H9 (cell line): ENCODE results near the gene CHN2. TPM values are rescaled to one million over a fixed set of nuclear protein-coding genes. Genes with fewer than 3 reads are reported as not detected.

Experiments
- DNase-seq: peaks from one replicate; pipeline ENCODE4 v3.0.0-alpha.2; 2017
- H2AFZ ChIP-seq: one replicate; pipeline ENCODE4 v1.6.1; 2013; ENCODE audit warnings: mild to moderate bottlenecking, low read length, control low read depth, moderate library complexity
- H2AK5ac ChIP-seq: 2 replicates; pipeline ENCODE4 v1.6.1; 2013; ENCODE audit warnings: low read length, control low read depth, mixed read lengths; ENCODE audit not compliant: insufficient read length
- H2BK120ac ChIP-seq: one replicate; pipeline ENCODE4 v1.6.1; 2013; ENCODE audit warnings: low read depth, mild to moderate bottlenecking, low read length, control low read depth, inconsistent platforms; ENCODE audit not compliant: poor library complexity, severe bottlenecking
- H2BK12ac ChIP-seq: 2 replicates; pipeline ENCODE4 v1.6.1; 2013; ENCODE audit warnings: low read length, control low read depth, mixed read lengths, low read depth; ENCODE audit not compliant: insufficient read length
- H2BK15ac ChIP-seq: 2 replicates; pipeline ENCODE4 v1.6.1; 2013; ENCODE audit warnings: low read depth, low read length, control low read depth
- H2BK20ac ChIP-seq: one replicate; pipeline ENCODE4 v1.6.1; 2013; ENCODE audit warnings: low read depth, mild to moderate bottlenecking, low read length, control low read depth, inconsistent platforms; ENCODE audit not compliant: poor library complexity, severe bottlenecking
- H2BK5ac ChIP-seq: 2 replicates; pipeline ENCODE4 v1.6.1; 2013; ENCODE audit warnings: low read length, control low read depth, mixed read lengths; ENCODE audit not compliant: insufficient read length
- H3K14ac ChIP-seq: 2 replicates; pipeline ENCODE4 v1.6.1; 2013; ENCODE audit warnings: low read length, control low read depth; ENCODE audit not compliant: insufficient read depth
- H3K18ac ChIP-seq: 2 replicates; pipeline ENCODE4 v1.6.1; 2013; ENCODE audit warnings: low read depth, mild to moderate bottlenecking, mixed read lengths, low read length, control low read depth; ENCODE audit not compliant: insufficient read length
- H3K23ac ChIP-seq: 2 replicates; pipeline ENCODE4 v1.6.1; 2013; ENCODE audit warnings: low read length, control low read depth, mixed read lengths, low read depth; ENCODE audit not compliant: insufficient read length
- H3K23me2 ChIP-seq: 2 replicates; pipeline ENCODE4 v1.6.1; 2013; ENCODE audit warnings: low read depth, mild to moderate bottlenecking, mixed read lengths, low read length, control low read depth; ENCODE audit not compliant: insufficient read length, poor library complexity, severe bottlenecking
- H3K27ac ChIP-seq: 2 replicates; pipeline ENCODE4 v1.5.1; 2013; ENCODE audit warnings: low read length, control low read depth, mixed read lengths, low read depth; ENCODE audit not compliant: insufficient read length
- H3K27me3 ChIP-seq: 2 replicates; pipeline ENCODE4 v1.6.1; 2013; ENCODE audit warnings: low read length, control low read depth, inconsistent platforms; ENCODE audit not compliant: insufficient read depth
- H3K4ac ChIP-seq: 2 replicates; pipeline ENCODE4 v1.6.1; 2013; ENCODE audit warnings: low read depth, mild to moderate bottlenecking, control low read depth, inconsistent platforms, low read length, moderate library complexity
- H3K4me1 ChIP-seq: 2 replicates; pipeline ENCODE4 v1.6.1; 2013; ENCODE audit warnings: low read length, control low read depth, inconsistent platforms; ENCODE audit not compliant: insufficient read depth
- H3K4me2 ChIP-seq: 2 replicates; pipeline ENCODE4 v1.6.1; 2013; ENCODE audit warnings: low read length, control low read depth, mixed read lengths; ENCODE audit not compliant: insufficient read length, insufficient read depth
- H3K56ac ChIP-seq: 2 replicates; pipeline ENCODE4 v1.6.1; 2013; ENCODE audit warnings: low read depth, mild to moderate bottlenecking, mixed read lengths, low read length, control low read depth; ENCODE audit not compliant: insufficient read length
- H3K79me1 ChIP-seq: 2 replicates; pipeline ENCODE4 v1.6.1; 2013; ENCODE audit warnings: low read depth, mild to moderate bottlenecking, moderate library complexity, low read length, control low read depth, inconsistent platforms; ENCODE audit not compliant: insufficient read depth, poor library complexity, severe bottlenecking
- H3K79me2 ChIP-seq: 2 replicates; pipeline ENCODE4 v1.6.1; 2013; ENCODE audit warnings: low read length, control low read depth, inconsistent platforms; ENCODE audit not compliant: insufficient read depth
- H3K9ac ChIP-seq: 2 replicates; pipeline ENCODE4 v1.6.1; 2013; ENCODE audit warnings: low read length, control low read depth, mixed read lengths; ENCODE audit not compliant: insufficient read length; ENCODE audit errors: extremely low read depth
- H3K9me3 ChIP-seq: one replicate; pipeline ENCODE4 v1.6.1; 2013; ENCODE audit warnings: low read depth, low read length, inconsistent platforms; ENCODE audit not compliant: control insufficient read depth
- H3T11ph ChIP-seq: one replicate; pipeline ENCODE4 v1.6.1; 2013; ENCODE audit warnings: mild to moderate bottlenecking, low read length, control low read depth, inconsistent platforms
- H4K20me1 ChIP-seq: one replicate; pipeline ENCODE4 v1.6.1; 2013; ENCODE audit not compliant: control insufficient read depth, insufficient read length, insufficient read depth
- H4K5ac ChIP-seq: 2 replicates; pipeline ENCODE4 v1.6.1; 2013; ENCODE audit warnings: low read depth, mild to moderate bottlenecking, mixed read lengths, low read length, control low read depth; ENCODE audit not compliant: insufficient read length
- H4K8ac ChIP-seq: replicated peaks from 2 replicates; pipeline ENCODE4 v1.6.1; 2013; ENCODE audit warnings: low read length, control low read depth, mixed read lengths, low read depth; ENCODE audit not compliant: insufficient read length
- H4K91ac ChIP-seq: 2 replicates; pipeline ENCODE4 v1.6.1; 2013; ENCODE audit warnings: low read depth, mild to moderate bottlenecking, moderate library complexity, mixed read lengths, low read length, control low read depth; ENCODE audit not compliant: insufficient read length
- H3K27ac Mint-ChIP-seq, 3 experiments: 2 replicates in 2 of 3; 3 replicates in 1 of 3; pipeline ENCODE4 v1.8.0; 2020 to 2021; ENCODE audit warnings: mixed read lengths in 3 of 3, mild to moderate bottlenecking in 1 of 3, moderate library complexity in 1 of 3
- H3K27me3 Mint-ChIP-seq: 2 replicates; pipeline ENCODE4 v1.8.0; 2021; ENCODE audit warnings: low read depth, mild to moderate bottlenecking, moderate library complexity, mixed read lengths
- H3K36me3 Mint-ChIP-seq, 3 experiments: 2 replicates in 2 of 3; 3 replicates in 1 of 3; pipeline ENCODE4 v1.8.0; 2020 to 2021; ENCODE audit warnings: low read depth in 3 of 3, mixed read lengths in 3 of 3; ENCODE audit not compliant: insufficient read depth in 1 of 3
- H3K4me1 Mint-ChIP-seq, 2 experiments: 2 replicates each; pipeline ENCODE4 v1.8.0; 2020; ENCODE audit warnings: mixed read lengths in 2 of 2
- H3K4me3 Mint-ChIP-seq, 2 experiments: 2 replicates in 1 of 2; 3 replicates in 1 of 2; pipeline ENCODE4 v1.8.0; 2020 to 2021; ENCODE audit warnings: mild to moderate bottlenecking in 2 of 2, mixed read lengths in 2 of 2, moderate library complexity in 1 of 2
- H3K9me3 Mint-ChIP-seq, 2 experiments: 2 replicates in 1 of 2; 3 replicates in 1 of 2; pipeline ENCODE4 v1.8.0; 2020; ENCODE audit warnings: mild to moderate bottlenecking in 2 of 2, mixed read lengths in 2 of 2, moderate library complexity in 1 of 2
- CTCF ChIP-seq: fragments of 200-600 bp; sonication (generic); conservative IDR thresholded peaks from 3 replicates; pipeline ENCODE4 v1.8.0; 2021; ENCODE audit warnings: antibody characterized with exemption, mild to moderate bottlenecking
- WGBS: extraction: QIAGEN DNeasy Blood & Tissue Kit; methylation state at CpG from one replicate; pipeline ENCODE4 v1.1.7; 2013; ENCODE audit warnings: missing lambda C conversion rate, low lambda C conversion rate, mixed read lengths; ENCODE audit not compliant: insufficient read length; ENCODE audit errors: extremely low coverage; 5-methylcytosine and 5-hydroxymethylcytosine counted together
- total RNA-seq: library from RNA; stranded (reverse); gene quantifications from 2 replicates; pipeline ENCODE4 v1.2.1, GENCODE V29; 2021

The CHN2 gene
- total RNA-seq, 1 experiment from 2014 or later = 3.3 TPM

DNA sequence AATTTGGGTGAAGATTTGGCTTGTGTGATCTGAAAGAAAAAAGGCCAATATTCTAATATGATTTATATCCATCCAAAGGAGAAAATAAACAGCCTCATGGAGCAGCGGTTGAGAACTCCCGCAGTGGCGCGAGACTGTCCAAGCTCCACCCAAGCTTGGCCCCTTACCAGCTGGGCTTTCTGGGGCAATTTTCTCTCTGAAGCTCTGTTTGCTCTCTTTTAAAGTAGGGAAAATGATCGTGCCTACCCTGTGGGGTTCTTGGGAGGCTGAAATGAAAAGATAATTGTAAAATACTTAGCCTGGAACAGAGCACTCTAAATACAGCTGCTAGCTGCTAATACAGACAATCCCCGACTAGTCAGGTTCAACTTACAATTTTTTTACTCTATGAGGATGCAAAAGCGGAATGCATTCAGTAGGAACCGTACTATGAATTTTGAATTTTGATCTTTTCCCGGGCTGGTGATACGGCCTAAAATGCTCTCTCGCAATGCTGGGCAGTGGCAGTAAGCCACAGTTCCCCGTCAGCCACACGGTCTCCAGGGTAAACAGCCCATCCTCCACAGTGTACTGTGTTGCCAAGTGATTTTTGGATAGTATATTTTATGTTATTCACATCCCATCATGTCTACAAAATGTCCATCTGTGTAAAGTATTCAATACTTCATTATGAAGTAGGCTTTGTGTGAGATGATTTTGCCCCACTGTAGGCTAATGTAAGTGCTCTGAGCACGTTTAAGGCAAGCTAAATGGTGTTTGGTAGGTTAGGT is 137.7 kb downstream of the CHN2 start:
- no peaks in the 10 kb centered on the region for H3K4me1 ChIP-seq
- H4K91ac ChIP-seq = no peak overlapping the region
- H3K79me2 ChIP-seq = no peaks in the 10 kb centered on the region

More for the DNA sequence above, 137.7 kb downstream of the CHN2 start:
- Histone ChIP-seq H3K23me2 (no peaks in the 10 kb centered on the region), H3T11ph (no peak overlapping the region), H2AK5ac (no peak overlapping the region), H3K27me3 (no peaks in the 10 kb centered on the region), H3K9me3 (no peaks in the 10 kb centered on the region), H2BK20ac (no peak overlapping the region), H2BK120ac (no peak overlapping the region), H2AFZ (no peak overlapping the region), H3K9ac (no peak overlapping the region), H2BK5ac (no peak overlapping the region), H4K8ac (no peak overlapping the region), H3K79me1 (no peaks in the 10 kb centered on the region), H3K23ac (no peak overlapping the region), H3K4ac (no peak overlapping the region), H3K4me2 (no peak overlapping the region), H2BK15ac (no peak overlapping the region), H2BK12ac (no peak overlapping the region), H4K20me1 (no peaks in the 10 kb centered on the region), H3K56ac (no peak overlapping the region), H3K14ac (no peak overlapping the region), H4K5ac (no peak overlapping the region), H3K18ac (no peak overlapping the region), H3K27ac (no peak overlapping the region)
- TF ChIP-seq CTCF = no peak
- Mint-ChIP-seq H3K36me3 (no peaks in the 10 kb centered on the region), H3K9me3 (no peaks in the 10 kb centered on the region; a peak in 1 of 5 replicates), H3K4me3 (no peak overlapping the region), H3K27ac (0 out of 7 replicates have a peak overlapping the region, but pooled peaks of 1 of the 3 experiments have one; percentile 42), H3K27me3 (no peaks in the 10 kb centered on the region), H3K4me1 (peaks cover 0 to 2% of the 10 kb centered on the region in 2 experiments; a peak in 2 of 4 replicates)
- DNase-seq = no peak
- WGBS = no CpG with 5 or more reads among the region's 14 CpGs
